DOHH2 (cell line): ENCODE data around the gene ELAVL2.

Source experiments
- CTCF ChIP-seq: fragments of 200-600 bp; sonication (generic); IDR thresholded peaks from one replicate; pipeline ENCODE4 v1.5.1; 2014; ENCODE audit warnings: antibody characterized with exemption, mild to moderate bottlenecking, low read depth, low read length; ENCODE audit not compliant: poor library complexity, severe bottlenecking
- EZH2phosphoT487 ChIP-seq: fragments of 200-600 bp; sonication (generic); IDR thresholded peaks from 2 replicates; pipeline ENCODE4 v1.6.1; 2017; ENCODE audit warnings: borderline replicate concordance, mild to moderate bottlenecking, antibody characterized with exemption, low read length, moderate library complexity, mixed read lengths

- TF ChIP-seq CTCF (no peak), EZH2phosphoT487 (no peak)
Measured at GRCh38 chr9:23803216-23803615, 22.8 kb downstream of the ELAVL2 start.
